ENCODE measurements around the gene TMEM120A. TPM values are rescaled to one million over a fixed set of nuclear protein-coding genes. Genes with fewer than 3 reads are reported as not detected.

TMEM120A gene
- total RNA-seq, 2 donors from 2014 or later, result 63.5 to 98.3 TPM

GRCh38 chr7:75967055-75967454 lies 27.3 kb downstream of the TMEM120A start:
- intact Hi-C loops (cut with DNase I), result no loop called here
- no peak for ATAC-seq
- DNase-seq, result no peak

DNA sequence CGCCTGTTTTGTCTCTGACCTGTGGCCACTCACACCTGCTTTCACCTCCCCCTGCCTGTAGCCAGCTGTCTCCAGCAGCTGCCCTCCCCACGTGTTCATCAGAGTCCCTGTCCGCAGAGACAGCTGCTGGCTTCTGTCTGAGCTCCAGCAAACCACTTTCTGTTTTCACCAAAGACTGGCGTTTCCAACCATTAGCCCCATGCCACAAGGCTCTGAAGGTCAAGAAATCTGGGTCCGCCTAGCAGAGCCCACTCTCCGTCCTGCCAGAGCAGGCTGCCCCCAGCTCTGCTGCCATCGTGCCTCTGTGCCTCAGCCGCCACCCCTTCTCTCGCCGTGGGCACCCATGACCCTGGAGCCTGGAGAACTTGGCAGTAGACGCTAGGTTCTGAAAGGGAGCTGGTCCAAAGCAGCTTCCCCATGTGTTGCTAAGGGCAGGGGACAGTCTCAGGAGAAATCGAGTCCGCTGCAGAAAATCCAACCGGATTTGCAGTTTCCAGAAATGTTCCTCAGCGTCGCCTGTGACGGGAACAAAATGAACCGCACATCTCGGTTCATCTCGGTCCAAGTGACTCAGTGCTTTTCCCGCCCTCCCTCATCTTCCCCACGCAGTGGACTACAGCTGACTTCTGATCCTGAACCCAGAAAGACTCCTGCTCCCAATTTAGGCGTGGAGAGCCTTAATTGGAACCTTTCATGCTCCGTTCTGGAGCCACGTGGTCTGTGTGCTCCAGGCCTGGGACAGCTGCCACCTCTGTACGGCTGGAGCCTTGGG lies 28.0 kb downstream of the TMEM120A start:
- intact Hi-C loops (cut with DNase I), result no loop called here
- ATAC-seq (peak; percentile 56 to 64), DNase-seq (peak; percentile 79)

DNA sequence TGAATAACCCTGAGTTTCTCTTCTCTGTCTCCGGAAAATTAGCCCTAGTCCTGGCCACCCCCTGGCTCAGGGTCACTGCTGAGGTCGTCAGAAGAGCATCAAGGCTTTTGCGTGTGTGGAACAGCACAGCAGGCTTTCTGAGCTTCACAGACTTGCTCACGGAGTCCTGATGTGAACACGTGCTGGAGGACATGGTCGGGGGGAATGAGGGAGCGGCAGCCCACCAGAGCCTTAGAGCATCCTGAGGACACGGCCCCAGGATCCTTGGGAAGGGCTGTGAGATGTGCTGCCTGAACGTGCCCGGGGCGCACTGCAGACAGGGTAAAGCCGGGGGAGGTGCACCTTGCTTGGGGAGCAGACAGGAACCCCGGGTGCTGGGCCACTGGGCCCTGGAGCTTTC lies 28.8 kb downstream of the TMEM120A start:
- no peak for DNase-seq
- ATAC-seq, result no peak
- intact Hi-C loops (cut with DNase I), result no loop called here

GRCh38 chr7:75963381-75963995 lies 30.9 kb downstream of the TMEM120A start:
- DNase-seq (no peak), ATAC-seq (peak; percentile 34 to 46)
- intact Hi-C loops (cut with DNase I), result loop anchor here in 1 of 2 donors (5.0 kb wide), 1 partner anchor 46 kb away; the partner anchor contains the start of gene POR

- ATAC-seq, result peak; percentile 50
- intact Hi-C loops (cut with DNase I), result loop anchor here in 1 of 2 donors (5.0 kb wide), 1 partner anchor 45 kb away; the partner anchor contains the start of gene POR
- peak; percentile 75 for DNase-seq
Measured at GRCh38 chr7:75962607-75963380, 31.6 kb downstream of the TMEM120A start.

DNA sequence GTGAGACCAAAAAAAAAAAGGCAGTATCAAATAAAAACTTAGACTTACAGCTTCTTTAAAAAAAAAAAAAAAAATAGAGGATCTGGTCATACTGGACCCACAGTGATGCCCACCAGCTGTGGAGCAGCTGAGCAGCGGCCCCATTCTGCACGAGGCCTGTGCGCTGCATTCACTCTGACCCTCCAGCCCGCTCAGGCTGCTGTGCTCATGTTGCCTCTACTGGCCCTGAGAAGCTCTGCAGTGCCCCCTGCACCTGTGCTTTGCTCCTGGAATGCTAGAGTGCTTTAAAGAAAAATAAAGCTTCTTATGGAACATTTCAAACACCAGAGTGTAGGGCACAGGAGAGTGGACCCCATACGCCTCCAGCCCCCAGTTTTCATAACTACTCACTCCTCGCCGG lies 33.2 kb downstream of the TMEM120A start:
- intact Hi-C loops (cut with DNase I), result loop anchor here in 1 of 2 donors (5.0 kb wide), 1 partner anchor 44 kb away; the partner anchor contains the start of gene POR
- no peak for ATAC-seq
- no peak for DNase-seq

DNA sequence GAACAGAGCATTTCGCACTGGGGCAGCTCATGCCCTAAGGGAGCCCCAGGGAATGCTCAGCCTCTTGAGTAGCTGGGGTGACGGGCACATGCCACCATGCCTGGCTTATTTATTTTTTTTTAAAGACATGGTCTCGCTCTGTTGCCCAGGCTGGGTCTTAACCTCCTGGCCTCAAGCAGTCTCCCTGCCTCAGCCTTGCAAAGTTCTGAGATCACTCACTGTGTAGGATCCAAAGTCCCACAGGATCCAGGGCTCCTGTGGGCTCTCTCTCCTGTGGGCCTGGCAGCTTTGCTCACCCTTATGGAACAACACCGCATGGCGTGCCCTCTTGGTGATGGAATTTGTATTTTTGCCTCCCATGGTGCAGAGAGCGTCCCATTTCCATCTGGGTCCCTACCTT lies 34.0 kb downstream of the TMEM120A start:
- intact Hi-C loops (cut with DNase I), result loop anchor here in 1 of 2 donors (5.0 kb wide), 1 partner anchor 43 kb away; the partner anchor contains the start of gene POR
- no peak for ATAC-seq
- no peak for DNase-seq

GRCh38 chr7:75958802-75959543 lies 35.4 kb downstream of the TMEM120A start:
- intact Hi-C loops (cut with DNase I), result no loop called here
- no peak for ATAC-seq
- no peak for DNase-seq

DNA sequence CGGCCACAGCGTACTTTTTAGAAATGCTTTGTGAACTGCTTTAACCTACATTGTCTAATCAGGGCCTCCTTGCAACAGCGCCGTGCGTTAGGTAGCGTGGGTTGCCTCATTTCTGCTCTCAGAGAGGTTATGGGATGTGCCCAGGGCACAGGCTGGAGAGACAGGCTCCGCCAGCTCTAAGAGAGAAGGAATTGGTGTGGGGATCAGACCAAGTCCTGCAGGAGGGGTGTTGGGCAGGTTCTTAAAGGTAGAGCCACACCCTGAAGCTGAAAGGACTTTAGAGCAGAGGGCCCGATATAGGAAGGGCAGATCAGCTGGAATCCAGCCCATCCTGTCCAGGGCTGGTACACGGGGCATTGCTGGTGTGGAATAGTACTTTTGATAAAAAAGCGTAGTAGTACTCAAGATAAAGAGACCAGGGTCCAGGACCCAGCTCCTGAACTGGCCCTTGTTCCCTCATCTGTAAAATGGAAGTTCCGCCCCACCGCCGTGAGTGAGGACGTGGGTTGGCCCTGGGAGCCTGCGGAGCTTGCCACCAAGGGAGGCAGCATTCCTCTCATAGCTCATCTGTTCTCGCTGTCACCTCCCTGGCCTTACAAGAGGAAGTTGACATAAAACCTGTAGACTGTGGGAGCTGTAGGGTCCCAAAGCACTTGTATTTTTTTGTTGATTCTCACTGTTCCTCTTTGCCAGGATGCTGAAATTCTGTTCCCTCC lies 37.2 kb downstream of the TMEM120A start:
- intact Hi-C loops (cut with DNase I), result no loop called here
- ATAC-seq (peak in 1 of 2 donors; percentile 20), DNase-seq (no peak)

DNA sequence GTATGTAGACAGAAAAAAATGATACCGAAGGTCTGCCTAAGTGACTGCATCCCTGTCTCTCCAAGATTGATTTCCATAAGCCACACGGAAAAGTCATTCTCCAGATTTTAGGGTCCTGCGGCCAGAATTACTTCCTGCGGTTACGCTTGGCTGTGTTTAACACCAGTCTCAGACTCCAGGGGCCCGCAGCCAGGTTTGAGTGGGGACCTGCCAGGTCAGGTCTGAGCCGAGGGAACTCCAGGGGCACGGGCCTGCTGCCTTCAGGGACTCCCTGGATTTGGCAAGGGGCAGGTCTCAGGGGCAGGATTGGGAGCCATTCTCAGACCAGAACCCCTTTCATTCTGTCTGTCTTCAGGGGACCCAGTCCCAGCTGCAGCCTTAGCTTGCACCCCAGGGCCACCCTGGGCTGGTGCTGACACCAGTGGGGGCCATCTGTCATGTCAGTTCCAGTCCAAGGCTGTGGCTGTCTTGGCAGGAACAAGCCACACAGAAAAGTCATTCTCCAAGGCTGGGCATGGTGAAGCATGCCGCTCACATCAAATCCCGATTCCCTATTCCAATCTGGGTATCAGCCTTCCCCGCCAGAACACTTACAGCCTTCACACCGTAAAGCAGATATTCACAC lies 39.0 kb downstream of the TMEM120A start:
- DNase-seq (no peak), ATAC-seq (no peak)
- intact Hi-C loops (cut with DNase I), result no loop called here

GRCh38 chr7:75953931-75954330 lies 40.5 kb downstream of the TMEM120A start:
- no peak for ATAC-seq
- intact Hi-C loops (cut with DNase I), result no loop called here

DNA sequence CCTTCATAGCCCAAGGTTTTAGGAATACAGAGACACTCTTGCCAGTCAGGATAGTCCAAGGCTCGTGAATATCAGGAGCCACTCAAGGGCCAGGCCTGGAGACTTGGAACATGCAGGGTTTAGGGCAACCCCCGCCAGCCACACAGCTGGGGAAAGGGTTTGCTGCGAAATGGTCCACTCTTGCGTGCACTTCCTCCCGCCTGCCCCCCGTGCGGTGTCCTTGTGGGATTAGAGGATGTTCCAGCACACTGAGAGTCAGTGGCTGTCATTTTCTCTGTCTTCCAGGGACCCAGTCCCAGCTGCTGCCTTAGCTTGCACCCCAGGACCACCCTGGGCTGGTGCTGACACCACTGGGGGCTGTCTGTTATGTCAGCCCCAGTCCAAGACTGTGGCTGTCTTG lies 41.0 kb downstream of the TMEM120A start:
- no peak for DNase-seq
- no peak for ATAC-seq
- intact Hi-C loops (cut with DNase I), result no loop called here

More at GRCh38 chr7:75953931-75954330, 40.5 kb downstream of the TMEM120A start:
- DNase-seq, result no peak

- DNase-seq, result peak; percentile 61
- intact Hi-C loops (cut with DNase I), result loop anchor here in 1 of 2 donors (2.0 kb wide), 1 partner anchor 39 kb away; no protein-coding TSS in a partner anchor
- ATAC-seq, result peak; percentile 75 to 78
Measured at GRCh38 chr7:75951506-75951905, 42.9 kb downstream of the TMEM120A start.

DNA sequence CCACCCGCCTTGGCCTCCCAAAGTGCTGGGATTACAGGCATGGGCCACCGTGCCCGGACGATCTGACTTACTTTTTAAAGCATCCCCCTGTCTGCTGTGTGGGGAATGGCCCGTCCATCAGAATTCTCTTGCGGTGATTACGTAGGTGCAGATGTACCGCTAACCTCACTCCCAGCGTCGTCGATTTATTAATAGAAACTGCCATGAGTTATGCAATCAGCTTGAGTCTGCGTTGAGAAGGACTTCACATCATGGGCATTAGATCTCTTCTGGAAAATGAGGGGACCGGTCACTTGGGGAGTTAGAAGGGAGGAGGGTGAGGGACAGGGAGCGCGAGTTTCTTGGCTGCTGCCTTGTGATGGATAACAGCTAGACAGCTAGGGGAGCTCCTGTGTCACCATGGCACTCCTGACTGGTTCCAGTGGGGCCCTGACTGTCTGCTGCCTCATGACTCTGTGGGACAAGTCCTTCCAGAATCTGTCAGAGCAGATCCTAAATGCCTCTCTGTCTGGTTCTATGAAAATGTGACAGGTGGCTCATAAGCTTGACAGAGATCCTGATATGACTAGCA lies 44.2 kb downstream of the TMEM120A start:
- DNase-seq (peak; percentile 41), ATAC-seq (peak; percentile 50 to 58)
- intact Hi-C loops (cut with DNase I), result loop anchor here in 1 of 2 donors (2.0 kb wide), 1 partner anchor 41 kb away; no protein-coding TSS in a partner anchor

- DNase-seq (no peak), ATAC-seq (no peak)
- intact Hi-C loops (cut with DNase I), result no loop called here
Measured at GRCh38 chr7:75948179-75948578, 46.2 kb downstream of the TMEM120A start.

GRCh38 chr7:75946207-75946855 lies 48.1 kb downstream of the TMEM120A start:
- intact Hi-C loops (cut with DNase I), result no loop called here
- no peak for ATAC-seq
- DNase-seq, result no peak

Measured in left cardiac atrium (tissue), 4 donors.